Measurements from ENCODE around the gene HIGD1A. TPM values are rescaled to one million over a fixed set of nuclear protein-coding genes. Genes with fewer than 3 reads are reported as not detected.

The HIGD1A gene
- polyA plus RNA-seq, 6 donors from 2014 or later: 47.7 to 83.7 (median 65.3) TPM

- DNase-seq (no peak), ATAC-seq (ENCODE audit: low read depth in 2 of 2) (no peak)
- Mint-ChIP-seq H3K27me3 (peaks cover 0 to under 1% (median 0%) of the 10 kb centered on the region in 3 donors), H3K4me1 (peaks cover 0 to 6% (median 3%) of the 10 kb centered on the region in 3 donors), H3K27ac (peak overlapping the region in 1 of 6 donors; percentile 17), H3K36me3 (no peaks in the 10 kb centered on the region), H3K9me3 (no peaks in the 10 kb centered on the region), H3K4me3 (no peak overlapping the region)
Measured at GRCh38 chr3:42752961-42753360, 51.3 kb downstream of the HIGD1A start.

- DNase-seq: no peak
- Mint-ChIP-seq H3K27ac (no peak overlapping the region), H3K9me3 (no peaks in the 10 kb centered on the region), H3K27me3 (no peaks in the 10 kb centered on the region), H3K36me3 (no peaks in the 10 kb centered on the region), H3K4me1 (peaks cover 0 to 6% (median 3%) of the 10 kb centered on the region in 3 donors), H3K4me3 (no peak overlapping the region)
- no peak for ATAC-seq (ENCODE audit: low read depth in 2 of 2)
Measured at GRCh38 chr3:42752441-42752840, 51.8 kb downstream of the HIGD1A start.

GRCh38 chr3:42751609-42752008 lies 52.7 kb downstream of the HIGD1A start:
- no peak overlapping the region for H3K4me3 Mint-ChIP-seq
- peak overlapping the region in 2 of 6 donors; percentile 56 to 61 for H3K27ac Mint-ChIP-seq
- no peaks in the 10 kb centered on the region for H3K36me3 Mint-ChIP-seq

GRCh38 chr3:42750834-42751233 lies 53.5 kb downstream of the HIGD1A start:
- H3K27me3 Mint-ChIP-seq: no peaks in the 10 kb centered on the region
- H3K4me1 Mint-ChIP-seq: peaks cover 0 to 6% (median 3%) of the 10 kb centered on the region in 3 donors
- no peak overlapping the region for H3K27ac Mint-ChIP-seq
- H3K4me3 Mint-ChIP-seq: no peak overlapping the region
- H3K9me3 Mint-ChIP-seq: no peaks in the 10 kb centered on the region
- no peak for ATAC-seq (ENCODE audit: low read depth in 2 of 2)
- no peaks in the 10 kb centered on the region for H3K36me3 Mint-ChIP-seq
- DNase-seq: no peak

More at GRCh38 chr3:42751609-42752008, 52.7 kb downstream of the HIGD1A start:
- DNase-seq (no peak), ATAC-seq (ENCODE audit: low read depth in 2 of 2) (no peak)
- H3K4me1 Mint-ChIP-seq: peaks cover 0 to 6% (median 3%) of the 10 kb centered on the region in 3 donors
- no peaks in the 10 kb centered on the region for H3K27me3 Mint-ChIP-seq
- H3K9me3 Mint-ChIP-seq: no peaks in the 10 kb centered on the region

- Mint-ChIP-seq H3K36me3 (no peaks in the 10 kb centered on the region), H3K27ac (peak overlapping the region in 3 of 6 donors; percentile 9 to 69 (median 42)), H3K4me1 (peaks cover 0 to 6% (median 3%) of the 10 kb centered on the region in 3 donors), H3K27me3 (no peaks in the 10 kb centered on the region), H3K9me3 (no peaks in the 10 kb centered on the region), H3K4me3 (no peak overlapping the region)
- DNase-seq (no peak), ATAC-seq (ENCODE audit: low read depth in 2 of 2) (peak in 1 of 2 donors; percentile 32)
Measured at GRCh38 chr3:42749753-42750231, 54.5 kb downstream of the HIGD1A start.

GRCh38 chr3:42749025-42749752 lies 55.1 kb downstream of the HIGD1A start:
- DNase-seq: no peak
- no peak overlapping the region for H3K27ac Mint-ChIP-seq
- no peak for ATAC-seq (ENCODE audit: low read depth in 2 of 2)

GRCh38 chr3:42747581-42747980 lies 56.7 kb downstream of the HIGD1A start:
- Mint-ChIP-seq H3K4me1 (peaks cover 3 to 6% (median 3%) of the 10 kb centered on the region in 3 donors), H3K36me3 (no peaks in the 10 kb centered on the region), H3K27ac (no peak overlapping the region), H3K9me3 (no peaks in the 10 kb centered on the region), H3K27me3 (no peaks in the 10 kb centered on the region), H3K4me3 (no peak overlapping the region)
- ATAC-seq (ENCODE audit: low read depth in 2 of 2) (no peak), DNase-seq (no peak)

More at GRCh38 chr3:42749025-42749752, 55.1 kb downstream of the HIGD1A start:
- H3K9me3 Mint-ChIP-seq: no peaks in the 10 kb centered on the region
- no peaks in the 10 kb centered on the region for H3K36me3 Mint-ChIP-seq
- peaks cover 3 to 6% (median 3%) of the 10 kb centered on the region in 3 donors for H3K4me1 Mint-ChIP-seq
- H3K27me3 Mint-ChIP-seq: no peaks in the 10 kb centered on the region
- H3K4me3 Mint-ChIP-seq: no peak overlapping the region

- H3K36me3 Mint-ChIP-seq: no peaks in the 10 kb centered on the region
- peaks cover 3 to 6% (median 3%) of the 10 kb centered on the region in 3 donors for H3K4me1 Mint-ChIP-seq
- no peaks in the 10 kb centered on the region for H3K27me3 Mint-ChIP-seq
- peak overlapping the region in 1 of 6 donors; percentile 72 for H3K27ac Mint-ChIP-seq
- H3K9me3 Mint-ChIP-seq: no peaks in the 10 kb centered on the region
- DNase-seq (no peak), ATAC-seq (ENCODE audit: low read depth in 2 of 2) (no peak)
- no peak overlapping the region for H3K4me3 Mint-ChIP-seq
Measured at GRCh38 chr3:42746455-42747450, 57.5 kb downstream of the HIGD1A start.

GRCh38 chr3:42745776-42746454 lies 58.4 kb downstream of the HIGD1A start:
- no peaks in the 10 kb centered on the region for H3K36me3 Mint-ChIP-seq

GRCh38 chr3:42745291-42745745 lies 59.0 kb downstream of the HIGD1A start:
- Mint-ChIP-seq H3K9me3 (no peaks in the 10 kb centered on the region), H3K27me3 (no peaks in the 10 kb centered on the region), H3K4me3 (no peak overlapping the region), H3K27ac (peak overlapping the region in 2 of 6 donors; percentile 21 to 32), H3K36me3 (no peaks in the 10 kb centered on the region), H3K4me1 (peaks cover 3 to 4% (median 3%) of the 10 kb centered on the region in 3 donors)
- DNase-seq (no peak), ATAC-seq (ENCODE audit: low read depth in 2 of 2) (no peak)

More at GRCh38 chr3:42745776-42746454, 58.4 kb downstream of the HIGD1A start:
- Mint-ChIP-seq H3K27me3 (no peaks in the 10 kb centered on the region), H3K4me1 (peaks cover 3 to 6% (median 3%) of the 10 kb centered on the region in 3 donors), H3K27ac (peak overlapping the region in 1 of 6 donors; percentile 72), H3K4me3 (no peak overlapping the region), H3K9me3 (no peaks in the 10 kb centered on the region)
- no peak for ATAC-seq (ENCODE audit: low read depth in 2 of 2)
- DNase-seq: no peak

GRCh38 chr3:42743204-42743995 lies 60.9 kb downstream of the HIGD1A start:
- peaks cover 0 to 2% (median 0%) of the 10 kb centered on the region in 7 donors for H3K9me3 Mint-ChIP-seq
- H3K4me1 Mint-ChIP-seq: peaks cover 7 to 16% (median 15%) of the 10 kb centered on the region in 3 donors
- H3K27me3 Mint-ChIP-seq: no peaks in the 10 kb centered on the region
- ATAC-seq (ENCODE audit: low read depth in 2 of 2) (no peak), DNase-seq (no peak)
- H3K4me3 Mint-ChIP-seq: no peak overlapping the region
- H3K27ac Mint-ChIP-seq: no peak overlapping the region
- H3K36me3 Mint-ChIP-seq: no peaks in the 10 kb centered on the region

- DNase-seq (no peak), ATAC-seq (ENCODE audit: low read depth in 2 of 2) (no peak)
- H3K27ac Mint-ChIP-seq: peak overlapping the region in 1 of 6 donors; percentile 11
- H3K36me3 Mint-ChIP-seq: no peaks in the 10 kb centered on the region
- peaks cover 7 to 17% (median 16%) of the 10 kb centered on the region in 3 donors for H3K4me1 Mint-ChIP-seq
- no peaks in the 10 kb centered on the region for H3K27me3 Mint-ChIP-seq
- H3K9me3 Mint-ChIP-seq: peaks cover 0 to 2% (median 0%) of the 10 kb centered on the region in 7 donors
- H3K4me3 Mint-ChIP-seq: peak overlapping the region in 1 of 8 donors; percentile 63
Measured at GRCh38 chr3:42742688-42743087, 61.6 kb downstream of the HIGD1A start.

Measured in naive B cell (primary cell).